Thyroid gland (tissue), 4 donors: ENCODE measurements around the gene F8.

Experiments
- POLR2A ChIP-seq, 2 donors: fragments of 450-650 bp; IDR thresholded peaks; one replicate each; pipeline ENCODE4 v1.6.1; 2017; ENCODE audit warnings: antibody characterized with exemption in 2 of 2, mild to moderate bottlenecking in 2 of 2, moderate library complexity in 1 of 2
- TF ChIP-seq, protein P1 (sequence below), 6 experiments: fragments of 200-600 bp in 3 of 6; fragments of 450-650 bp in 3 of 6; sonication (generic) in 3 of 6; IDR thresholded peaks; one replicate each; pipeline ENCODE4 v1.5.1; 2016 to 2019; ENCODE audit warnings: antibody characterized with exemption in 6 of 6, mild to moderate bottlenecking in 2 of 6, inconsistent platforms in 1 of 6, moderate library complexity in 1 of 6

DNA sequence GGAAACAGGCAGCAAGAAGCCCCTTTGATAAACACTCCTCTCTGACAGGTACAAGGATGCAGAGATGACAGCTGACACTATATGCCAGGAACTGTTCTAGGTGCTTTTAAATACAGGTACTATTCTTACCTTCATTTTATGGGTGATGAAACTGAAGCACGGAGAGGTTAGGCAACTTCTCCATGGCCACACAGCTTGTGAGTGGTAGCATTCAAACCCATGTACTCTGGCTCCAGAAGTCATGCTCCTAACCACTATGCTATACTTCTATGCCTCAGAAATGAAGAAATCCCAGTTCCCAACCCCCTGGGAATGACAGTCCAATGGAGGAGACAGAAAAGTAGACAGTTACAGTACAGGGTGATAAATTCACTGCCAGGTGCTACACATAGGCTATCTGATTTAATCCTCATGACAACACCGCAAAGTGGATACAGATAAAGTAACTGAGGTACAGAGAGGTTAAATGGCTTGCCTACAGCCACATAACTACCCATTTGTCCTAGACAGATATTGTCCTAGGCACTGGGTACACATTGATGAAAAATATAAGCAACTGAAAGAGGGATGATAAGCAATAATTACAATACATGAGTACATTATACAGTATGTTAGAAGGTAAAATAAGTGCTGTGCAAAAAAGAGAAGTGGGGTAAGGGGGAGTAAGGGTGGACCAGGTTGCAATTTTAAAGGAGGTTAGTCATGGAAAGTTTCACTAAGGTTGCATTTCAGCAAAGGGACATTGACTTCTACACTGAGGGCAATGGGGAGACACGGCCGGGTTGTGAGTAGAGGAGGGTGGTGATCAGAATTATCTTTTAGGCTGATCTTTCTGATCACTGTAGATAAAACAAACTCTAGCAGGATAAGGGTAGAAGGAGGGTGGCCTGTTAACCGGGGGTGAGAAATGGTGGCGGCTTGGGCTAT lies 1.6 kb upstream of the F8 start:
- TF ChIP-seq, protein P1, sequence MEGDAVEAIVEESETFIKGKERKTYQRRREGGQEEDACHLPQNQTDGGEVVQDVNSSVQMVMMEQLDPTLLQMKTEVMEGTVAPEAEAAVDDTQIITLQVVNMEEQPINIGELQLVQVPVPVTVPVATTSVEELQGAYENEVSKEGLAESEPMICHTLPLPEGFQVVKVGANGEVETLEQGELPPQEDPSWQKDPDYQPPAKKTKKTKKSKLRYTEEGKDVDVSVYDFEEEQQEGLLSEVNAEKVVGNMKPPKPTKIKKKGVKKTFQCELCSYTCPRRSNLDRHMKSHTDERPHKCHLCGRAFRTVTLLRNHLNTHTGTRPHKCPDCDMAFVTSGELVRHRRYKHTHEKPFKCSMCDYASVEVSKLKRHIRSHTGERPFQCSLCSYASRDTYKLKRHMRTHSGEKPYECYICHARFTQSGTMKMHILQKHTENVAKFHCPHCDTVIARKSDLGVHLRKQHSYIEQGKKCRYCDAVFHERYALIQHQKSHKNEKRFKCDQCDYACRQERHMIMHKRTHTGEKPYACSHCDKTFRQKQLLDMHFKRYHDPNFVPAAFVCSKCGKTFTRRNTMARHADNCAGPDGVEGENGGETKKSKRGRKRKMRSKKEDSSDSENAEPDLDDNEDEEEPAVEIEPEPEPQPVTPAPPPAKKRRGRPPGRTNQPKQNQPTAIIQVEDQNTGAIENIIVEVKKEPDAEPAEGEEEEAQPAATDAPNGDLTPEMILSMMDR (IDR thresholded peaks at IDR 0.05) = no peak
- no peak for TF ChIP-seq POLR2A (IDR thresholded peaks at IDR 0.05)
